ENCODE data around the gene RAB31. TPM values are rescaled to one million over a fixed set of nuclear protein-coding genes. Genes with fewer than 3 reads are reported as not detected.

RAB31 gene
- total RNA-seq, 1 experiment from 2014 or later = 32.9 TPM

DNA sequence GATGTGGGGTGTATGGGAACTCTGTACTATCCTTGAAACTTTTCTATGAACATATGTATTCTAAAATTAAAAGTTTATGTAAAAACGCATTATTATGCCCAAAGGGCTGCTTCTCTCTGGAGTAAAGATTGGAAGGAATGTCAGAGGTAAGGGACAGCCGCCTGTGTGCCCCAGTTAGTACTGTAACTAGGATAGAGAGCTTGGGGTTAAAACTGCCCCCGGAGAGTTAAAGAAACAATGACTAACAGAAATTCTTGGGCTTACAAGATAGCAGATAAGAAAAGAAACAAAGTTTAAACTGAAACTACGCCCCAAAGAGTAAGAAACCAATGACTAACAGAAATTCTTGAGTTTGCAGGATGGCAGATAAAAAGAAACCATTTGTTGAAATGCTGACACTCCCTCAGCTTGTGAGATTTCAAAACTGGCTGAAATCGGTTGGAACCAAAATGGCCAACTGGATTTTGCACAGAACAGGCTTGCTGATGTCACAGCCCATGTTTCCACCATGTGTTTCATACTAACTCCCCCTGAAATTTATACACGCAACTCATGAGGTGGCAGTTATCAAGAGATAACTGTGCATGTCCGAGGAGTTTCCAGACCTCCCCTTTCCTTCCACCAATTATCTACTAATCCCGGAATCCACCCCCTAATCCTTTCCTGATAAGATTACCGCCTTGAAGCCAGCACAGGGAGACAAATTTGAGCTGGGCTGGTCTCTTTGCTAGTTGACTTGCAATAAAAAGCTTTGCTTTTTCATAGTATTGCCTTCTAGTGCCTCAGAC lies 169.0 kb downstream of the RAB31 start:
- TF ChIP-seq NR2C2 (CRISPR knock-in tag; IDR thresholded peaks at IDR 0.05) (no peak), OVOL2 (CRISPR knock-in tag; IDR thresholded peaks at IDR 0.05; ENCODE audit: borderline replicate concordance) (no peak), MXD4 (CRISPR knock-in tag; IDR thresholded peaks at IDR 0.05; ENCODE audit: borderline replicate concordance) (no peak), AFF4 (CRISPR knock-in tag; IDR thresholded peaks at IDR 0.05; ENCODE audit: borderline replicate concordance) (no peak), NFE2L1 (CRISPR knock-in tag; IDR thresholded peaks at IDR 0.05) (no peak), ZNF396 (CRISPR knock-in tag; IDR thresholded peaks at IDR 0.05; ENCODE audit: borderline replicate concordance) (no peak), ZNF423 (CRISPR knock-in tag; IDR thresholded peaks at IDR 0.05) (no peak), HMGXB4 (CRISPR knock-in tag; IDR thresholded peaks at IDR 0.05) (no peak), TEAD1 (CRISPR knock-in tag; IDR thresholded peaks at IDR 0.05) (no peak), SOX15 (CRISPR knock-in tag; IDR thresholded peaks at IDR 0.05) (no peak), CREB1 (CRISPR knock-in tag; IDR thresholded peaks at IDR 0.05) (no peak), IRF2 (CRISPR knock-in tag; IDR thresholded peaks at IDR 0.05; ENCODE audit: borderline replicate concordance, low read depth) (no peak), ZNF671 (CRISPR knock-in tag; IDR thresholded peaks at IDR 0.05) (no peak), ATF6 (CRISPR knock-in tag; IDR thresholded peaks at IDR 0.05) (no peak), RELA (CRISPR knock-in tag; IDR thresholded peaks at IDR 0.05; ENCODE audit: borderline replicate concordance) (no peak), NR3C1 (CRISPR knock-in tag; conservative IDR thresholded peaks at IDR 0.05; ENCODE audit: low read depth) (no peak), NR1H2 (CRISPR knock-in tag; IDR thresholded peaks at IDR 0.05) (no peak)
- TF ChIP-seq, protein P1, sequence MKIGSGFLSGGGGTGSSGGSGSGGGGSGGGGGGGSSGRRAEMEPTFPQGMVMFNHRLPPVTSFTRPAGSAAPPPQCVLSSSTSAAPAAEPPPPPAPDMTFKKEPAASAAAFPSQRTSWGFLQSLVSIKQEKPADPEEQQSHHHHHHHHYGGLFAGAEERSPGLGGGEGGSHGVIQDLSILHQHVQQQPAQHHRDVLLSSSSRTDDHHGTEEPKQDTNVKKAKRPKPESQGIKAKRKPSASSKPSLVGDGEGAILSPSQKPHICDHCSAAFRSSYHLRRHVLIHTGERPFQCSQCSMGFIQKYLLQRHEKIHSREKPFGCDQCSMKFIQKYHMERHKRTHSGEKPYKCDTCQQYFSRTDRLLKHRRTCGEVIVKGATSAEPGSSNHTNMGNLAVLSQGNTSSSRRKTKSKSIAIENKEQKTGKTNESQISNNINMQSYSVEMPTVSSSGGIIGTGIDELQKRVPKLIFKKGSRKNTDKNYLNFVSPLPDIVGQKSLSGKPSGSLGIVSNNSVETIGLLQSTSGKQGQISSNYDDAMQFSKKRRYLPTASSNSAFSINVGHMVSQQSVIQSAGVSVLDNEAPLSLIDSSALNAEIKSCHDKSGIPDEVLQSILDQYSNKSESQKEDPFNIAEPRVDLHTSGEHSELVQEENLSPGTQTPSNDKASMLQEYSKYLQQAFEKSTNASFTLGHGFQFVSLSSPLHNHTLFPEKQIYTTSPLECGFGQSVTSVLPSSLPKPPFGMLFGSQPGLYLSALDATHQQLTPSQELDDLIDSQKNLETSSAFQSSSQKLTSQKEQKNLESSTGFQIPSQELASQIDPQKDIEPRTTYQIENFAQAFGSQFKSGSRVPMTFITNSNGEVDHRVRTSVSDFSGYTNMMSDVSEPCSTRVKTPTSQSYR (CRISPR knock-in tag; IDR thresholded peaks at IDR 0.05) = no peak
- POLR2A ChIA-PET = no interaction called here
- no peak for DNase-seq (ENCODE audit: low spot score)
- no peak overlapping the region for H3K4me3 Mint-ChIP-seq
- CTCF ChIA-PET = no interaction called here
- H3K4me1 Mint-ChIP-seq = peaks cover 5% of the 10 kb centered on the region
- no peaks in the 10 kb centered on the region for H3K36me3 Mint-ChIP-seq
- H3K27me3 Mint-ChIP-seq (ENCODE audit: low read depth) = no peaks in the 10 kb centered on the region
- no peak overlapping the region for H3K27ac Mint-ChIP-seq
- H3K9me3 Mint-ChIP-seq = no peaks in the 10 kb centered on the region
- no peak for ATAC-seq

Data from WTC11 (cell line).